Mononuclear cell (primary cell): ENCODE measurements around the gene HPGDS. TPM values are rescaled to one million over a fixed set of nuclear protein-coding genes. Genes with fewer than 3 reads are reported as not detected.
"Not testable (repeated sequence)": the region's sequence is repeated elsewhere in the genome, so short reads cannot be mapped to it uniquely, and the experiment has no call there.

Experiments used
- H3K27me3 ChIP-seq: 2 replicates; pipeline ENCODE4 v1.6.0; 2011; ENCODE audit warnings: low read length, control low read depth; ENCODE audit not compliant: insufficient read depth
- H3K4me1 ChIP-seq: 2 replicates; pipeline ENCODE4 v1.5.1; 2011; ENCODE audit warnings: mild to moderate bottlenecking, low read length, control low read depth; ENCODE audit not compliant: insufficient read depth
- H3K4me3 ChIP-seq: 2 replicates; pipeline ENCODE4 v1.5.1; 2011; ENCODE audit warnings: mild to moderate bottlenecking, low read length, moderate library complexity
- H3K9me3 ChIP-seq: 2 replicates; pipeline ENCODE4 v1.5.1; 2011; ENCODE audit warnings: low read depth, mild to moderate bottlenecking, control low read depth, low read length
- total RNA-seq: library from RNA; depleted of rRNA; stranded (reverse); fragments of >200 nt; gene quantifications from one replicate; pipeline ENCODE4 v1.2.3, GENCODE V29; 2012

Gene HPGDS
- total RNA-seq, 1 donor = not detected

- Histone ChIP-seq H3K9me3 (no peaks in the 10 kb centered on the region), H3K4me3 (no peak overlapping the region), H3K27me3 (no peaks in the 10 kb centered on the region), H3K4me1 (peaks cover 20% of the 10 kb centered on the region)
These were observed 3.9 kb upstream of the HPGDS start for GRCh38 chr4:94346541-94346940.

DNA sequence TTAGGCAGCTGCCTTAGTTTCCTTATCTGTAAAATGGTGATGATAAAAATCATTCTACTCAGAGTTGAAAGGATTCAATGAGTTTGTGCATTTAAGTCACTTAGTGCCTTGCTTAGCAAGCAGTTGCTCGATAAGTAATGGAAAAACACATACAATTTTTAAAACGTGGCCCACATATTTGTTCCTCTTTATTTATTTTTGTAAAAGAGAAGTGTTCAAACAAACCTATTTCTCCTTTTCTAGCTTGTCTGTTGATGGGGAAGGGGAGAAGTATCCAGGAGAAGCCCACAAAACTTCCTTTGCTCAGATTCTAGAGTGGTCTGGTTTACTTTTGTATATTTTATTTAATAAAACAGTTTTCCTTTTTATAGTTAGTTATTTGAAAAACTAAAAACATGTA, 3.3 kb upstream of the HPGDS start:
- Histone ChIP-seq H3K9me3 (no peaks in the 10 kb centered on the region), H3K4me1 (peaks cover 19% of the 10 kb centered on the region), H3K27me3 (no peaks in the 10 kb centered on the region), H3K4me3 (no peak overlapping the region)

DNA sequence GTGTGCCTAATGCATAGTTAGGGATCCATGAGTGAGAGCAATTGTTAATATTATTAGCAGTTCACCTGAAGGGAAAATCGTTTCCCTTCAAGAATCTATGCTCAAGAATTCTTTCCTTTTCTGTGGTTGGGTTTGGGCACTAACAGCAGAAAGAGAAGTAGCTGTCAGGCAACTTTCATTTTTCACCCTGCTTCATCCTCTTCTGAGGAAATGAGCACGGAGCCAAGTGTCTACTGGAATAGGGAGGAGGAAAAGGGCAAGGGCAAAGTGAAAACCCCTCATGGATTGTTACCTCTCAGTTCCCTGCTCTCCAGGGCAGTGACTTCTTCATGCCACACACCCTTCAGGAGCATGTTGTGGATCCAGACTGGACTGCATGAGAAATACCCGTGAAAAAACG, 2.6 kb upstream of the HPGDS start:
- Histone ChIP-seq H3K27me3 (no peaks in the 10 kb centered on the region), H3K4me3 (no peak overlapping the region), H3K9me3 (no peaks in the 10 kb centered on the region), H3K4me1 (peaks cover 19% of the 10 kb centered on the region)

DNA sequence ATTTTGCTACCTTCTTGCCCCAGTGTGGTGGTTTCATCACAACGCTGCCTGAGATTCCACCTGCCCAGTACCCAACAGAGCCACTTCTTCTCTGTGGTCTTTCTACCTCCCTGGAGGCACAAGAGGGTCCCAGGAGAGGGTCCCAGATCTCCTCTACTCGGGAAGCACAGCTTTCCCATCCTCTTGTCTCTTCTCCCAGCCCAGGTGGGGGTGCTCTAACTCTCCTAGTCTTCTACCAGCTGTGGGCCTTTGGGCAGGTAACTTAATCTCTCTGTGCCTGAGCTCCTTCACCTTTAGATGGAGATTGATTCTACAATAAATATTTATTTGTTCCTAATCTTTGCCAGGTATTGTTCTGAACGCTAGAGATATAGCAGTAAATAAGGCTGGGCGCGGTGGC, 1.8 kb upstream of the HPGDS start:
- no peak overlapping the region for H3K4me3 ChIP-seq
- no peaks in the 10 kb centered on the region for H3K27me3 ChIP-seq
- peaks cover 24% of the 10 kb centered on the region for H3K4me1 ChIP-seq
- no peaks in the 10 kb centered on the region for H3K9me3 ChIP-seq

DNA sequence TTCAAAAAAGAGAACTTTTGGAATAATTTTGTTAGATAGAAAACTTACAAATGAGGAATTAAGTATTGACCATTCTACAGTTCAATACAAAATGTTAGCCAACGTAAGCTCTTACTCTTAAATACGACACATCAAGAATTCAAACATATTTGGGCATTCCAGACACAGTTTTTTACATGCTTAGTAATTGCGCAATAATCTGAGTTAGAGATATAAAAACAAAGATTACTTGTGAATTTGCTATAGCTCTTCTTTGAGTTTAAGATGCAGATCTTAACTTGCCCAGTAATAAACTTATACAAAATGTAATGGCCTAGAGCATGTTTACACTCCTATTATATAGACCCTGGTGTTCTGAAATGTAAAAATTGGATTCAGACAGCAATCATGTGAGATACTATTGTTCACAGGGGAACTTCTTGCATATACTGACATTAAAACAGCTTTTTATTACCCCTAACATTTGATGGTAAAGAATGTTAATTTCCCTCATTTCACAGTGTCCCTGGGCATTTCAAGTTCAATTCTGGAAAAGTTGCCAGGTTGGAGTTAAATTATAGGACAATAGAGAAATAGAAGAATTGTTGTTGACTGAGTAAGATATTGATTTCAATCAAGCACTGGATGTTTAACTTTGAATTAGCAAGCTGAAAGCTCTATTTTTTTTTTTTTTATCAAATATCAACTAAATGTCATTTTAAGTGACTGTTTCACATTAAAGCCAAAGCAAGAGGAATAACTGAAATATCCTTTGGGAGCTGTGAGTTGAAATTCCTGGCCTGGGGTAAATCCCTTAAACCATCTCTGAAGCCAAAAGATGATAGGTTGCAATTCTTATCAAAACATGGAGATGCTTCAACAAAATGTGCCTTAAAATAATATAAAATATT, 910 bp downstream of the HPGDS start:
- Histone ChIP-seq H3K4me1 (peaks cover 21% of the 10 kb centered on the region), H3K9me3 (no peaks in the 10 kb centered on the region), H3K4me3 (no peak overlapping the region), H3K27me3 (no peaks in the 10 kb centered on the region)

DNA sequence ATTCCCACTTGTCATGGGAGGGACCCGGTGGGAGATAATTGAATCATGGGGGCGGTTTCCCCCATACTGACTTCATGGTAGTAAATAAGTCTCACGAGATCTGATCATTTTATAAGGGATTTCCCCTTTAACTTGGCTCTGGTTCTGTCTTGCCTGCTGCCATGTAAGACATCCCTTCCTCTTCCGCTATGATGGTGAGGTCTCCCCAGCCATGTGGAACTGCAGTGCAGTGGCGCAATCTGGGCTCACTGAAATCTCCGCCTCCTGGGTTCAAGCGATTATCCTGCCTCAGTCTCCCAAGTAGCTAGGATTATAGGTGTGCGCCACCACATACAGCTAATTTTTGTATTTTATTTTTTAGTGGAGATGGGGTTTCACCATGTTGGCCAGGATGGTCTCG, 2.9 kb downstream of the HPGDS start:
- H3K4me1 ChIP-seq = peaks cover 7% of the 10 kb centered on the region
- H3K27me3 ChIP-seq = no peaks in the 10 kb centered on the region
- no peak overlapping the region for H3K4me3 ChIP-seq
- H3K9me3 ChIP-seq = no peaks in the 10 kb centered on the region

DNA sequence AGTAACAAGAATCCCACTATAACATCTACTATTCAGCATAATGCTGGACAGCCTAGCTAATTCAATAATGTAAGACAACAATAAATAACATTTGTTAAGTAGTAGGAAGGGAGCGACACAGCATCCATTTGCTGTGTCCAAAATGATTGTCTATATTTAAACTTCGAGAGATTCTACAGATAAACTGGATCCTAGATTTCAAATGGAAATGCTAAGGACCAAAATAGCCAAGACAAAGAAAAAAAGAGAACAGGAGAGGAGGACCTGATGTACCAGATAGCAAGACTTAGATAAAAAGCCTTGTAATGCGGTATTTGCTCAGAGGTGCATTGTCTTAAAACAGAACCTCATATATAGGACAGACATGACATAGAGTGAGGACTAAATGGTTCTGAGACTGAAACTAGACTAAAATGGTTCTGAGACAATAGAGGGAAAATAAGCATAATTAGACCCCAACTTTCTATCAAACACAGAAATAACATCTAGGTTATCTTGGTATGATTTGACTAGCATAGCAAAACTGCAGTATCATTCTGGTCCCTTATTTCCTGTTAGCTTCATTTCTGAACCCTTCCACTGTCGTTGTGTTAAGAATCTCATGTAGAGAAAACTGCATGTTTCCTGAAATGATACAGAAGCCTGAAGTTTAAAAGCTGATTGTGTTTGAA, 3.8 kb downstream of the HPGDS start:
- H3K4me1 ChIP-seq = peaks cover 5% of the 10 kb centered on the region
- no peaks in the 10 kb centered on the region for H3K9me3 ChIP-seq
- H3K4me3 ChIP-seq = no peak overlapping the region
- no peaks in the 10 kb centered on the region for H3K27me3 ChIP-seq

GRCh38 chr4:94336791-94337190, 5.8 kb downstream of the HPGDS start:
- not testable (repeated sequence) for H3K27me3 ChIP-seq, H3K4me1 ChIP-seq, H3K4me3 ChIP-seq, H3K9me3 ChIP-seq

DNA sequence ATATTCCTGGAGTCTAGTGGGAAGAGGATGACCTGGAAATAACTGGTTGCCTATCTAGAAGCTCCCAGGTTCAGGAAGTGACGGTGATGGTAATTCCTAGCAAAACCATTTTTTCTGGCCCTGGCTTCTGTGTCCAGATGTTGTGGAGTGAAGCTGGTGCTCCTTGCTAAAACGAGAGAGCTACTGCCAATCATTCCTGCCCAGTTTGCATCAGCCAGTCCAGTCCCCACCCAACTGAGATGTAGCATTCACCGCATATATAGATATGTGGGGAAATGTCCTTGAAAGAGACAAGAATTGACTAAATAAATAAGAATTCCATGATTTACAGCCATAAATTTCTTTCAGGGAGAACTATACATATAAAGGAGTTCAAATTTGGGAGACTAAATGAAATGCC, 6.3 kb downstream of the HPGDS start:
- Histone ChIP-seq H3K27me3 (no peaks in the 10 kb centered on the region), H3K9me3 (no peaks in the 10 kb centered on the region), H3K4me1 (peaks cover 5% of the 10 kb centered on the region), H3K4me3 (no peak overlapping the region)

- H3K9me3 ChIP-seq = no peaks in the 10 kb centered on the region
- H3K27me3 ChIP-seq = no peaks in the 10 kb centered on the region
- no peak overlapping the region for H3K4me3 ChIP-seq
- H3K4me1 ChIP-seq = peaks cover 4% of the 10 kb centered on the region
These were observed 7.7 kb downstream of the HPGDS start for GRCh38 chr4:94334962-94335361.

DNA sequence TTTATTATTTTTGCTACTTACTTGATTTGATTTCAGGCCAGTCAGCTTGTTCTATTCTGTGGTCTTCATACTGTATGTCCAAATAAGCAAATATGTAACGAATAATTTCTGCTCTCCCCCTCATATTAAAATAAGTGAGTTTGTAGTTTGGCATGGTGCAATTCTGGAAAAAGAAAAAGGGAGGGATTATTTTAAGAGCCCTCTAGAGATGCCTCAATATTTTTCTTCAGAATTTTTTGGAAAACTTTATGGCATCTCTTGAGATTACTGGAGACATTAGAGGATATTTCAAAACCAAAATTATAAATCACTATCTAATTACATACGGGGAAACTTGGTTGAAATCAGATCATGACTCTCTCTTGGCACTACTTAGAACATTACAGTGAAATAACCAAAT, 8.2 kb downstream of the HPGDS start:
- no peaks in the 10 kb centered on the region for H3K9me3 ChIP-seq
- H3K27me3 ChIP-seq = no peaks in the 10 kb centered on the region
- no peaks in the 10 kb centered on the region for H3K4me1 ChIP-seq
- no peak overlapping the region for H3K4me3 ChIP-seq

DNA sequence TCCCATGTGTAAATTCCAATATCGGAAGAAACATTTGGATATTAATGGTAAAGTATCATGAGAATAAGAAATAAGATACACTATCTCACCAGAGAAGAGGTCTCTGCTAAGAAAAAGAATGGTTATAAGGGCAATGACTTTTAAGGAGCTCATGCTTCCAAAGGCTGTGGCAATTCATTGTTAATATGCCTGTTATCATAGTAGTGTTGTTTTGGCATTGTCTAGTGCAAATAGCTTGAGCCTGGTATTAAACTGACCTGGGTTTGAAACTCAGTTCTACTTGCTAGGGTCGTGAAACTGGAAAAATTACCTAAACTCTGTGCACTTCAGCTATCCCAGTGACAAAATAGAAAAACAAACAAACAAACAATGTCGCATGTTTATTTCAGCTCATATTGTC, 8.8 kb downstream of the HPGDS start:
- no peaks in the 10 kb centered on the region for H3K27me3 ChIP-seq
- no peaks in the 10 kb centered on the region for H3K9me3 ChIP-seq
- H3K4me1 ChIP-seq = no peaks in the 10 kb centered on the region
- no peak overlapping the region for H3K4me3 ChIP-seq

DNA sequence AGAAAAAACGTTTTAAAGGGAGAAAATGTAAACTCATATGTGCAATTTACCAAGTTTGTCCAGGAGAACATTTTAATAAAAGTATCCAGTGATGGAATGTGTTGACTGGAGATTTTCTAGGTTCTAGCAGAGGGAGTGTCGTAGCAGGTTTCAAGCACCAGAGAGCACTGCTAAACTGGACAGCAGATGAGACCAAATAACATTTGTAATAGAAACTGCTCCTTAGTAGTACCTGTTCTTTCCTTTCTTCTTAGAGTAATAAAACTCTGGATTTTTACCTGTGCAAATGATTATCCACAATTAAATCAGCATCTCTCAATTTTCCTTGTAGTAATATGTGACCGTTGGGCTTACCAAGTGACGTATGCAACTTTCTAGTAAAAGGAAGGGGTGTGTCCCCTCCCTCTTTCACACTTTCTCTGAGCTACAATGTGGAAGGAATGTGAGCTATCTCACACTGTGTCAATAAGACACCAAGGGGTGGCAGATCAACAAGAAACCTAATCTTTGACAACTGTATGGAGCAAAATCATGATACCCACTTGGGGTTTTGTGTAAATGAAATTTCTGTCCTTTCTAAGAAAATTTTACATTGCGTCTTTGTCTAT, 9.5 kb downstream of the HPGDS start:
- Histone ChIP-seq H3K4me1 (no peaks in the 10 kb centered on the region), H3K9me3 (no peaks in the 10 kb centered on the region), H3K4me3 (no peak overlapping the region), H3K27me3 (no peaks in the 10 kb centered on the region)

GRCh38 chr4:94329933-94330332, 12.7 kb downstream of the HPGDS start:
- H3K4me3 ChIP-seq = no peak overlapping the region
- peaks cover 14% of the 10 kb centered on the region for H3K9me3 ChIP-seq
- no peaks in the 10 kb centered on the region for H3K4me1 ChIP-seq
- no peaks in the 10 kb centered on the region for H3K27me3 ChIP-seq

- Histone ChIP-seq H3K4me3 (no peak overlapping the region), H3K9me3 (peaks cover 14% of the 10 kb centered on the region), H3K27me3 (no peaks in the 10 kb centered on the region), H3K4me1 (no peaks in the 10 kb centered on the region)
These were observed 16.8 kb downstream of the HPGDS start for GRCh38 chr4:94325835-94326234.
